GM23338 (cell line): ENCODE data around the gene ANTXR1. TPM values are rescaled to one million over a fixed set of nuclear protein-coding genes. Genes with fewer than 3 reads are reported as not detected.

Source experiments
- ATAC-seq: fragments of 200-7000 bp; cut with Tn5 transposase; 3 replicates; pipeline ENCODE4 v1.9.1; 2020
- DNase-seq: peaks from one replicate; pipeline ENCODE4 v3.0.0-alpha.2; 2015; ENCODE audit warnings: low spot score
- H2AFZ ChIP-seq: fragments of 200-600 bp; sonication (generic); 2 replicates; pipeline ENCODE4 v1.8.0; 2016; ENCODE audit warnings: antibody characterized with exemption, mild to moderate bottlenecking, moderate library complexity
- H3F3A ChIP-seq: fragments of 200-600 bp; sonication (generic); replicated peaks from 2 replicates; pipeline ENCODE4 v1.8.0; 2017; ENCODE audit warnings: antibody characterized with exemption, mixed run types, low read depth
- H3K27ac ChIP-seq: fragments of 200-600 bp; sonication (generic); 2 replicates; pipeline ENCODE4 v1.6.1; 2016; ENCODE audit warnings: low read depth
- H3K27me3 ChIP-seq: fragments of 200-600 bp; sonication (generic); 2 replicates; pipeline ENCODE4 v1.8.0; 2016; ENCODE audit warnings: mild to moderate bottlenecking, mixed run types, moderate library complexity; ENCODE audit not compliant: insufficient read depth
- H3K36me3 ChIP-seq: fragments of 200-600 bp; sonication (generic); 2 replicates; pipeline ENCODE4 v1.8.0; 2016; ENCODE audit warnings: mild to moderate bottlenecking; ENCODE audit not compliant: insufficient read depth
- H3K4me1 ChIP-seq: fragments of 200-600 bp; sonication (generic); 2 replicates; pipeline ENCODE4 v1.8.0; 2016; ENCODE audit warnings: mild to moderate bottlenecking, moderate library complexity; ENCODE audit not compliant: insufficient read depth
- H3K4me2 ChIP-seq: fragments of 200-600 bp; sonication (generic); 2 replicates; pipeline ENCODE4 v1.7.1; 2017; ENCODE audit warnings: mixed run types
- H3K4me3 ChIP-seq: fragments of 200-600 bp; sonication (generic); 2 replicates; pipeline ENCODE4 v1.6.1; 2016; ENCODE audit warnings: mixed run types
- H3K79me2 ChIP-seq: fragments of 200-600 bp; sonication (generic); replicated peaks from 2 replicates; pipeline ENCODE4 v1.8.0; 2017; ENCODE audit warnings: mild to moderate bottlenecking; ENCODE audit not compliant: insufficient read depth
- H3K9me2 ChIP-seq: fragments of 200-600 bp; sonication (generic); 2 replicates; pipeline ENCODE4 v1.8.0; 2017; ENCODE audit not compliant: insufficient read depth
- H4K20me1 ChIP-seq: fragments of 200-600 bp; sonication (generic); replicated peaks from 2 replicates; pipeline ENCODE4 v1.8.0; 2017; ENCODE audit warnings: mild to moderate bottlenecking; ENCODE audit not compliant: insufficient read depth
- H3K27ac Mint-ChIP-seq: 2 replicates; pipeline ENCODE4 v1.8.0; 2020; ENCODE audit warnings: inconsistent platforms, mild to moderate bottlenecking, moderate library complexity, mixed read lengths
- H3K27me3 Mint-ChIP-seq: 3 replicates; pipeline ENCODE4 v1.8.0; 2022; ENCODE audit warnings: low read depth, mild to moderate bottlenecking, moderate library complexity, mixed read lengths, inconsistent platforms; ENCODE audit not compliant: insufficient read depth, poor library complexity
- H3K36me3 Mint-ChIP-seq: 3 replicates; pipeline ENCODE4 v1.8.0; 2021; ENCODE audit warnings: low read depth, mild to moderate bottlenecking, inconsistent platforms, moderate library complexity, mixed read lengths
- H3K4me1 Mint-ChIP-seq: 3 replicates; pipeline ENCODE4 v1.8.0; 2020; ENCODE audit warnings: mild to moderate bottlenecking, inconsistent platforms, mixed read lengths
- H3K4me3 Mint-ChIP-seq: 3 replicates; pipeline ENCODE4 v1.8.0; 2021; ENCODE audit warnings: moderate library complexity, mild to moderate bottlenecking, inconsistent platforms, mixed read lengths
- H3K9me3 Mint-ChIP-seq: 3 replicates; pipeline ENCODE4 v1.8.0; 2020; ENCODE audit warnings: moderate library complexity, mild to moderate bottlenecking, inconsistent platforms, mixed read lengths
- CREB1 ChIP-seq: fragments of 250-450 bp; sonication (Bioruptor Pico); IDR thresholded peaks from 2 replicates; pipeline ENCODE4 v1.5.0; 2020; ENCODE audit warnings: low read depth, mild to moderate bottlenecking, moderate library complexity
- EZH2 ChIP-seq: fragments of 200-600 bp; sonication (generic); IDR thresholded peaks from one replicate; pipeline ENCODE4 v1.8.0; 2017; ENCODE audit warnings: antibody characterized with exemption, mild to moderate bottlenecking, low read depth; ENCODE audit not compliant: unreplicated experiment
- EZH2phosphoT487 ChIP-seq: fragments of 200-600 bp; sonication (generic); IDR thresholded peaks from one replicate; pipeline ENCODE4 v1.8.1; 2018; ENCODE audit warnings: antibody characterized with exemption; ENCODE audit not compliant: unreplicated experiment
- JUNB ChIP-seq: IDR thresholded peaks from one replicate; pipeline ENCODE4 v1.6.1; 2016; ENCODE audit warnings: antibody characterized with exemption; ENCODE audit not compliant: unreplicated experiment
- NANOG ChIP-seq: IDR thresholded peaks from 2 replicates; pipeline ENCODE4 v1.6.1; 2016; ENCODE audit warnings: antibody characterized with exemption, borderline replicate concordance
- POLR2AphosphoS5 ChIP-seq: IDR thresholded peaks from 2 replicates; pipeline ENCODE4 v1.6.1; 2016; ENCODE audit warnings: antibody characterized with exemption, low read depth
- STAT1 ChIP-seq: IDR thresholded peaks from one replicate; pipeline ENCODE4 v1.6.1; 2016; ENCODE audit warnings: antibody characterized with exemption; ENCODE audit not compliant: unreplicated experiment
- ZNF114 ChIP-seq: fragments of 250-450 bp; sonication (Bioruptor Pico); IDR thresholded peaks from 2 replicates; pipeline ENCODE4 v1.5.0; 2020; ENCODE audit warnings: mild to moderate bottlenecking, moderate library complexity
- ZNF331 ChIP-seq: fragments of 250-450 bp; sonication (Bioruptor Pico); IDR thresholded peaks from 2 replicates; pipeline ENCODE4 v1.5.0; 2020; ENCODE audit warnings: low read depth, mild to moderate bottlenecking, moderate library complexity
- polyA plus RNA-seq: library from polyadenylated mRNA; unstranded; fragments of >200 nt; fragmentation: Nextera tagmentation; extraction: Ambion mirVana; gene quantifications from 2 replicates; pipeline ENCODE4 v1.2.1, GENCODE V29; 2016
- total RNA-seq: library from RNA; depleted of rRNA; stranded (reverse); fragments of >200 nt; shearing (Covaris generic); gene quantifications from 2 replicates; pipeline ENCODE4 v1.2.3, GENCODE V29; 2014
- TF ChIP-seq, protein P1 (sequence below): fragments of 250-450 bp; sonication (Bioruptor Pico); IDR thresholded peaks from 2 replicates; pipeline ENCODE4 v1.5.0; 2020; ENCODE audit warnings: mild to moderate bottlenecking, moderate library complexity
- TF ChIP-seq, protein P2 (sequence below): IDR thresholded peaks from one replicate; pipeline ENCODE4 v1.6.1; 2018; ENCODE audit warnings: antibody characterized with exemption; ENCODE audit not compliant: unreplicated experiment
- TF ChIP-seq, protein P3 (sequence below): IDR thresholded peaks from 2 replicates; pipeline ENCODE4 v1.6.1; 2016; ENCODE audit warnings: antibody characterized with exemption
- TF ChIP-seq, protein P4 (sequence below), 2 experiments: fragments of 200-600 bp in 1 of 2; sonication (generic) in 1 of 2; conservative IDR thresholded peaks; 2 replicates each; pipeline versions ENCODE4 v1.5.1 to v1.6.1; 2016 to 2017; ENCODE audit warnings: antibody characterized with exemption in 2 of 2, low read depth in 2 of 2, mild to moderate bottlenecking in 2 of 2, moderate library complexity in 1 of 2

Gene ANTXR1
- total and polyA plus RNA-seq, 2 experiments from 2014 or later, result 16.1 to 23.1 TPM

DNA sequence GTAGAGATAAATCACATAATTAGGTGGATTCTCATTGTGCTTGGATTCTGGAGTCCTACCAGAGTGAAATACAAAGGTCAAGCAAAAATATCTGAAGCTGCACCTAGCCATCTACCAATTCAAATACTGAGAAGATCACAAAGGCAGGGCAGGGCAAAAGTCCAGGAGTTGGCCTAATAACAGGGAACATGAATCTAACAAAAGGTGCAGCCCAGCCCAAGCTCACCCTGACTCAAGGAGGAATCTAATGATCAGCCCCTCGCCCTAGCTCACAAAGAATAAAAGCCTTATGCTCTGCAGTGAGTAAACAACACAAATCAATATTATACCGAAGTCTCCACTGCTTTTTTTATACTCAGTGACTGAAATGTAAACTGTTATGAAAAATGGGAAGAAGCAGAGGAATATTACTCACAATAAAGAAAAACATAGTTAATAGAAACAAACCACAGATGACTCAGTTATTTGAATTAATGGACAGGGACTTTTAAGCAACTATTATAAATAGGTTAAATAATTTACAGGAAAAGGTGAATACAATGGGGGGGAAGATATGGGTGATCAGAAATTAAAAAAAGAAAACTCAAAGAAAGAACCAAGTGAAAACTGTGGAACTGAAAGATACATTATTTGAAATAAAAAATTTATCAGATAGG lies 49.5 kb downstream of the ANTXR1 start:
- no peaks in the 10 kb centered on the region for H3K36me3 ChIP-seq
- ATAC-seq (no peak), DNase-seq (no peak)
- no peaks in the 10 kb centered on the region for H3K27me3 ChIP-seq
- H3K27me3 Mint-ChIP-seq, result no peaks in the 10 kb centered on the region
- H3K9me3 Mint-ChIP-seq, result no peaks in the 10 kb centered on the region; the same call in 2 of the 3 replicates
- no peak overlapping the region for H3K27ac ChIP-seq
- TF ChIP-seq EZH2phosphoT487 (no peak), POLR2AphosphoS5 (no peak), STAT1 (no peak), NANOG (no peak), ZNF331 (CRISPR knock-in tag) (no peak), JUNB (no peak), ZNF114 (no peak), CREB1 (CRISPR knock-in tag) (no peak), EZH2 (no peak)
- TF ChIP-seq, protein P1, sequence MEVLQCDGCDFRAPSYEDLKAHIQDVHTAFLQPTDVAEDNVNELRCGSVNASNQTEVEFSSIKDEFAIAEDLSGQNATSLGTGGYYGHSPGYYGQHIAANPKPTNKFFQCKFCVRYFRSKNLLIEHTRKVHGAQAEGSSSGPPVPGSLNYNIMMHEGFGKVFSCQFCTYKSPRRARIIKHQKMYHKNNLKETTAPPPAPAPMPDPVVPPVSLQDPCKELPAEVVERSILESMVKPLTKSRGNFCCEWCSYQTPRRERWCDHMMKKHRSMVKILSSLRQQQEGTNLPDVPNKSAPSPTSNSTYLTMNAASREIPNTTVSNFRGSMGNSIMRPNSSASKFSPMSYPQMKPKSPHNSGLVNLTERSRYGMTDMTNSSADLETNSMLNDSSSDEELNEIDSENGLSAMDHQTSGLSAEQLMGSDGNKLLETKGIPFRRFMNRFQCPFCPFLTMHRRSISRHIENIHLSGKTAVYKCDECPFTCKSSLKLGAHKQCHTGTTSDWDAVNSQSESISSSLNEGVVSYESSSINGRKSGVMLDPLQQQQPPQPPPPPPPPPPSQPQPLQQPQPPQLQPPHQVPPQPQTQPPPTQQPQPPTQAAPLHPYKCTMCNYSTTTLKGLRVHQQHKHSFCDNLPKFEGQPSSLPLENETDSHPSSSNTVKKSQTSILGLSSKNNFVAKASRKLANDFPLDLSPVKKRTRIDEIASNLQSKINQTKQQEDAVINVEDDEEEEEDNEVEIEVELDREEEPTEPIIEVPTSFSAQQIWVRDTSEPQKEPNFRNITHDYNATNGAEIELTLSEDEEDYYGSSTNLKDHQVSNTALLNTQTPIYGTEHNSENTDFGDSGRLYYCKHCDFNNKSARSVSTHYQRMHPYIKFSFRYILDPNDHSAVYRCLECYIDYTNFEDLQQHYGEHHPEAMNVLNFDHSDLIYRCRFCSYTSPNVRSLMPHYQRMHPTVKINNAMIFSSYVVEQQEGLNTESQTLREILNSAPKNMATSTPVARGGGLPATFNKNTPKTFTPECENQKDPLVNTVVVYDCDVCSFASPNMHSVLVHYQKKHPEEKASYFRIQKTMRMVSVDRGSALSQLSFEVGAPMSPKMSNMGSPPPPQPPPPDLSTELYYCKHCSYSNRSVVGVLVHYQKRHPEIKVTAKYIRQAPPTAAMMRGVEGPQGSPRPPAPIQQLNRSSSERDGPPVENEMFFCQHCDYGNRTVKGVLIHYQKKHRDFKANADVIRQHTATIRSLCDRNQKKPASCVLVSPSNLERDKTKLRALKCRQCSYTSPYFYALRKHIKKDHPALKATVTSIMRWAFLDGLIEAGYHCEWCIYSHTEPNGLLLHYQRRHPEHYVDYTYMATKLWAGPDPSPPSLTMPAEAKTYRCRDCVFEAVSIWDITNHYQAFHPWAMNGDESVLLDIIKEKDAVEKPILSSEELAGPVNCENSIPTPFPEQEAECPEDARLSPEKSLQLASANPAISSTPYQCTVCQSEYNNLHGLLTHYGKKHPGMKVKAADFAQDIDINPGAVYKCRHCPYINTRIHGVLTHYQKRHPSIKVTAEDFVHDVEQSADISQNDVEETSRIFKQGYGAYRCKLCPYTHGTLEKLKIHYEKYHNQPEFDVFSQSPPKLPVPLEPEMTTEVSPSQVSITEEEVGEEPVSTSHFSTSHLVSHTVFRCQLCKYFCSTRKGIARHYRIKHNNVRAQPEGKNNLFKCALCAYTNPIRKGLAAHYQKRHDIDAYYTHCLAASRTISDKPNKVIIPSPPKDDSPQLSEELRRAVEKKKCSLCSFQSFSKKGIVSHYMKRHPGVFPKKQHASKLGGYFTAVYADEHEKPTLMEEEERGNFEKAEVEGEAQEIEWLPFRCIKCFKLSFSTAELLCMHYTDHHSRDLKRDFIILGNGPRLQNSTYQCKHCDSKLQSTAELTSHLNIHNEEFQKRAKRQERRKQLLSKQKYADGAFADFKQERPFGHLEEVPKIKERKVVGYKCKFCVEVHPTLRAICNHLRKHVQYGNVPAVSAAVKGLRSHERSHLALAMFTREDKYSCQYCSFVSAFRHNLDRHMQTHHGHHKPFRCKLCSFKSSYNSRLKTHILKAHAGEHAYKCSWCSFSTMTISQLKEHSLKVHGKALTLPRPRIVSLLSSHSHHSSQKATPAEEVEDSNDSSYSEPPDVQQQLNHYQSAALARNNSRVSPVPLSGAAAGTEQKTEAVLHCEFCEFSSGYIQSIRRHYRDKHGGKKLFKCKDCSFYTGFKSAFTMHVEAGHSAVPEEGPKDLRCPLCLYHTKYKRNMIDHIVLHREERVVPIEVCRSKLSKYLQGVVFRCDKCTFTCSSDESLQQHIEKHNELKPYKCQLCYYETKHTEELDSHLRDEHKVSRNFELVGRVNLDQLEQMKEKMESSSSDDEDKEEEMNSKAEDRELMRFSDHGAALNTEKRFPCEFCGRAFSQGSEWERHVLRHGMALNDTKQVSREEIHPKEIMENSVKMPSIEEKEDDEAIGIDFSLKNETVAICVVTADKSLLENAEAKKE, result no peak
- TF ChIP-seq, protein P2, sequence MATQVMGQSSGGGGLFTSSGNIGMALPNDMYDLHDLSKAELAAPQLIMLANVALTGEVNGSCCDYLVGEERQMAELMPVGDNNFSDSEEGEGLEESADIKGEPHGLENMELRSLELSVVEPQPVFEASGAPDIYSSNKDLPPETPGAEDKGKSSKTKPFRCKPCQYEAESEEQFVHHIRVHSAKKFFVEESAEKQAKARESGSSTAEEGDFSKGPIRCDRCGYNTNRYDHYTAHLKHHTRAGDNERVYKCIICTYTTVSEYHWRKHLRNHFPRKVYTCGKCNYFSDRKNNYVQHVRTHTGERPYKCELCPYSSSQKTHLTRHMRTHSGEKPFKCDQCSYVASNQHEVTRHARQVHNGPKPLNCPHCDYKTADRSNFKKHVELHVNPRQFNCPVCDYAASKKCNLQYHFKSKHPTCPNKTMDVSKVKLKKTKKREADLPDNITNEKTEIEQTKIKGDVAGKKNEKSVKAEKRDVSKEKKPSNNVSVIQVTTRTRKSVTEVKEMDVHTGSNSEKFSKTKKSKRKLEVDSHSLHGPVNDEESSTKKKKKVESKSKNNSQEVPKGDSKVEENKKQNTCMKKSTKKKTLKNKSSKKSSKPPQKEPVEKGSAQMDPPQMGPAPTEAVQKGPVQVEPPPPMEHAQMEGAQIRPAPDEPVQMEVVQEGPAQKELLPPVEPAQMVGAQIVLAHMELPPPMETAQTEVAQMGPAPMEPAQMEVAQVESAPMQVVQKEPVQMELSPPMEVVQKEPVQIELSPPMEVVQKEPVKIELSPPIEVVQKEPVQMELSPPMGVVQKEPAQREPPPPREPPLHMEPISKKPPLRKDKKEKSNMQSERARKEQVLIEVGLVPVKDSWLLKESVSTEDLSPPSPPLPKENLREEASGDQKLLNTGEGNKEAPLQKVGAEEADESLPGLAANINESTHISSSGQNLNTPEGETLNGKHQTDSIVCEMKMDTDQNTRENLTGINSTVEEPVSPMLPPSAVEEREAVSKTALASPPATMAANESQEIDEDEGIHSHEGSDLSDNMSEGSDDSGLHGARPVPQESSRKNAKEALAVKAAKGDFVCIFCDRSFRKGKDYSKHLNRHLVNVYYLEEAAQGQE, result no peak
- TF ChIP-seq, protein P3, sequence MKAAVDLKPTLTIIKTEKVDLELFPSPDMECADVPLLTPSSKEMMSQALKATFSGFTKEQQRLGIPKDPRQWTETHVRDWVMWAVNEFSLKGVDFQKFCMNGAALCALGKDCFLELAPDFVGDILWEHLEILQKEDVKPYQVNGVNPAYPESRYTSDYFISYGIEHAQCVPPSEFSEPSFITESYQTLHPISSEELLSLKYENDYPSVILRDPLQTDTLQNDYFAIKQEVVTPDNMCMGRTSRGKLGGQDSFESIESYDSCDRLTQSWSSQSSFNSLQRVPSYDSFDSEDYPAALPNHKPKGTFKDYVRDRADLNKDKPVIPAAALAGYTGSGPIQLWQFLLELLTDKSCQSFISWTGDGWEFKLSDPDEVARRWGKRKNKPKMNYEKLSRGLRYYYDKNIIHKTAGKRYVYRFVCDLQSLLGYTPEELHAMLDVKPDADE, result no peak
- TF ChIP-seq, protein P4, sequence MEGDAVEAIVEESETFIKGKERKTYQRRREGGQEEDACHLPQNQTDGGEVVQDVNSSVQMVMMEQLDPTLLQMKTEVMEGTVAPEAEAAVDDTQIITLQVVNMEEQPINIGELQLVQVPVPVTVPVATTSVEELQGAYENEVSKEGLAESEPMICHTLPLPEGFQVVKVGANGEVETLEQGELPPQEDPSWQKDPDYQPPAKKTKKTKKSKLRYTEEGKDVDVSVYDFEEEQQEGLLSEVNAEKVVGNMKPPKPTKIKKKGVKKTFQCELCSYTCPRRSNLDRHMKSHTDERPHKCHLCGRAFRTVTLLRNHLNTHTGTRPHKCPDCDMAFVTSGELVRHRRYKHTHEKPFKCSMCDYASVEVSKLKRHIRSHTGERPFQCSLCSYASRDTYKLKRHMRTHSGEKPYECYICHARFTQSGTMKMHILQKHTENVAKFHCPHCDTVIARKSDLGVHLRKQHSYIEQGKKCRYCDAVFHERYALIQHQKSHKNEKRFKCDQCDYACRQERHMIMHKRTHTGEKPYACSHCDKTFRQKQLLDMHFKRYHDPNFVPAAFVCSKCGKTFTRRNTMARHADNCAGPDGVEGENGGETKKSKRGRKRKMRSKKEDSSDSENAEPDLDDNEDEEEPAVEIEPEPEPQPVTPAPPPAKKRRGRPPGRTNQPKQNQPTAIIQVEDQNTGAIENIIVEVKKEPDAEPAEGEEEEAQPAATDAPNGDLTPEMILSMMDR (conservative IDR thresholded peaks at IDR 0.05; ENCODE audit: low read depth in 2 of 2), result no peak
- H3K4me1 Mint-ChIP-seq, result peaks cover 2% of the 10 kb centered on the region; the same call in 1 of the 3 replicates
- H3K4me3 Mint-ChIP-seq, result no peak overlapping the region
- H3K9me2 ChIP-seq, result peaks cover 17% of the 10 kb centered on the region
- no peaks in the 10 kb centered on the region for H3K4me1 ChIP-seq
- H3K79me2 ChIP-seq, result no peaks in the 10 kb centered on the region
- H3K27ac Mint-ChIP-seq, result no peak overlapping the region
- no peaks in the 10 kb centered on the region; the same call in 1 of the 2 replicates for H4K20me1 ChIP-seq
- H2AFZ ChIP-seq, result no peak overlapping the region
- H3K4me2 ChIP-seq, result no peak overlapping the region
- no peaks in the 10 kb centered on the region for H3F3A ChIP-seq
- peaks cover 11% of the 10 kb centered on the region for H3K36me3 Mint-ChIP-seq
- no peak overlapping the region for H3K4me3 ChIP-seq
